GM21390 (cell line): ENCODE data around the gene ANO2.

Source experiments
- ATAC-seq: cut with Tn5 transposase; IDR thresholded peaks from one replicate; pipeline ENCODE4 v1.9.1; 2021; ENCODE audit not compliant: unreplicated experiment

Gene ANO2

GRCh38 chr12:5521456-5522325 is 423.4 kb downstream of the ANO2 start:
- ATAC-seq = no peak

- no peak for ATAC-seq
These were observed 424.2 kb downstream of the ANO2 start for GRCh38 chr12:5520831-5521230.

- ATAC-seq = no peak
These were observed 425.0 kb downstream of the ANO2 start for GRCh38 chr12:5520037-5520436.

GRCh38 chr12:5518584-5519365 is 426.3 kb downstream of the ANO2 start:
- ATAC-seq = no peak

GRCh38 chr12:5516371-5517241 is 428.5 kb downstream of the ANO2 start:
- no peak for ATAC-seq

GRCh38 chr12:5515458-5515857 is 429.6 kb downstream of the ANO2 start:
- ATAC-seq = no peak

- no peak for ATAC-seq
These were observed 430.5 kb downstream of the ANO2 start for GRCh38 chr12:5514545-5514944.

GRCh38 chr12:5514016-5514415 is 431.0 kb downstream of the ANO2 start:
- ATAC-seq = no peak

GRCh38 chr12:5513406-5513805 is 431.7 kb downstream of the ANO2 start:
- ATAC-seq = no peak
